Kidney (tissue), 14 donors: Measurements from ENCODE around the gene EIF5A. TPM values are rescaled to one million over a fixed set of nuclear protein-coding genes. Genes with fewer than 3 reads are reported as not detected.

ENCODE experiments used
- DNase-seq, 5 donors: peaks; one replicate each; pipeline ENCODE4 v3.0.0-alpha.2; 2013 to 2020
- FAIRE-seq: peaks from 2 replicates; lab custom pipeline; 2012; peaks lifted over from hg19 to GRCh38; lab: Jason Lieb, UNC
- H3K27ac ChIP-seq, 2 donors: one replicate each; pipeline ENCODE4 v1.7.0; 2013; ENCODE audit warnings: low read depth in 2 of 2, low read length in 2 of 2, inconsistent platforms in 1 of 2
- H3K27me3 ChIP-seq: one replicate; pipeline ENCODE4 v1.7.1; 2013; ENCODE audit warnings: low read length, inconsistent platforms; ENCODE audit not compliant: control insufficient read depth, insufficient read depth
- H3K36me3 ChIP-seq, 3 donors: one replicate each; pipeline versions ENCODE4 v1.7.0 to v1.7.1; 2013; ENCODE audit warnings: low read length in 3 of 3, control low read depth in 1 of 3, inconsistent platforms in 1 of 3; ENCODE audit not compliant: insufficient read depth in 3 of 3, control insufficient read depth in 2 of 3
- H3K4me1 ChIP-seq, 3 donors: one replicate each; pipeline versions ENCODE4 v1.7.0 to v1.7.1; 2013; ENCODE audit warnings: low read length in 3 of 3, inconsistent platforms in 1 of 3, low read depth in 1 of 3; ENCODE audit not compliant: control insufficient read depth in 2 of 3, insufficient read depth in 2 of 3
- H3K4me3 ChIP-seq, 3 donors: one replicate each; pipeline versions ENCODE4 v1.7.0 to v1.8.1; 2013; ENCODE audit warnings: low read length in 3 of 3, control low read depth in 1 of 3, inconsistent platforms in 1 of 3
- H3K9ac ChIP-seq, 3 donors: one replicate each; pipeline versions ENCODE4 v1.7.0 to v1.7.1; 2013; ENCODE audit warnings: low read length in 3 of 3, control low read depth in 1 of 3, inconsistent platforms in 1 of 3
- H3K9me3 ChIP-seq, 3 donors: one replicate each; pipeline versions ENCODE4 v1.7.0 to v1.7.1; 2013; ENCODE audit warnings: low read length in 3 of 3, control low read depth in 1 of 3, inconsistent platforms in 1 of 3; ENCODE audit not compliant: control insufficient read depth in 2 of 3, insufficient read depth in 1 of 3
- intact Hi-C: fragments of 100-400 bp; cut with DNase I; formaldehyde crosslinking; loops from one replicate; pipeline ENCODE4 v1.11.1; 2022
- polyA plus RNA-seq: library from polyadenylated mRNA; stranded (reverse); fragments of 350-450 nt; fragmentation: Illumina TruSeq; extraction: RNeasy Lipid Tissue Mini Kit (QIAGEN cat#74804); gene quantifications from one replicate; pipeline ENCODE4 v1.2.3, GENCODE V29; 2014; ENCODE audit warnings: low read depth, low replicate concordance; ENCODE audit not compliant: insufficient read depth
- total RNA-seq: library from RNA; stranded (reverse); fragmentation: NEBNext Ultra II Directional; extraction: Animal tissue kit (Norgen Biotek cat#: 25700); gene quantifications from one replicate; pipeline ENCODE4 v1.2.1, GENCODE V29; 2021
- TF ChIP-seq, protein P1 (sequence below): IDR thresholded peaks from 3 replicates; pipeline ENCODE4 v1.5.1; 2012; ENCODE audit warnings: mild to moderate bottlenecking, moderate library complexity, borderline replicate concordance; ENCODE audit not compliant: insufficient read depth; ENCODE audit errors: extremely low read depth
- donor health status: control.
- donor health status: control.
- donor health status: control.
- donor health status: control.
- donor health status: control.
- donor health status: DM: yes; HTN: yes; CAD: no.
- donor health status: Normal renal cell carcinoma (clear cell type).

The EIF5A gene
- total and polyA plus RNA-seq, 2 donors from 2014 or later, result 306 to 434 TPM

DNA sequence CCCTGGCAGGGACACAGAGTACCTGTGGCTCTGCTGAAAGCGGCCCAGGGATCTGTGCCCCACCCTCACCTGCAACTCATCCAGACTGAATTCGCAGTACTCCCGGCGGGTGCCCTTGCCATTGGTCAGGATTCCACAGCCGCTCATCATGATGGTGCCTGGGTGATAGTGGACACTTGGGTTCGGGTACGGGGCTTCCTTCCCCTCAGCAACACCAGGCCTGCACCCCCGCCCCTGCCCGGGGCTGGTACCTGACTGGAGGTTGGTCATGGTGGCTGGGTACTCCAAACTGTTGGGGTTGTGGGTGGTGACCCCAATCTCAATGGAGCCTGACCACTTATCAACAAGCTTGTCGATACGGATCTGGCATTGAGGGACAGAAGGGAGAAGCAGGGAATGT is 18.8 kb downstream of the EIF5A start:
- no peak overlapping the region for H3K9ac ChIP-seq
- no peaks in the 10 kb centered on the region for H3K27me3 ChIP-seq
- FAIRE-seq (no peak), DNase-seq (no peak)
- H3K9me3 ChIP-seq, result no peaks in the 10 kb centered on the region
- TF ChIP-seq, protein P1, sequence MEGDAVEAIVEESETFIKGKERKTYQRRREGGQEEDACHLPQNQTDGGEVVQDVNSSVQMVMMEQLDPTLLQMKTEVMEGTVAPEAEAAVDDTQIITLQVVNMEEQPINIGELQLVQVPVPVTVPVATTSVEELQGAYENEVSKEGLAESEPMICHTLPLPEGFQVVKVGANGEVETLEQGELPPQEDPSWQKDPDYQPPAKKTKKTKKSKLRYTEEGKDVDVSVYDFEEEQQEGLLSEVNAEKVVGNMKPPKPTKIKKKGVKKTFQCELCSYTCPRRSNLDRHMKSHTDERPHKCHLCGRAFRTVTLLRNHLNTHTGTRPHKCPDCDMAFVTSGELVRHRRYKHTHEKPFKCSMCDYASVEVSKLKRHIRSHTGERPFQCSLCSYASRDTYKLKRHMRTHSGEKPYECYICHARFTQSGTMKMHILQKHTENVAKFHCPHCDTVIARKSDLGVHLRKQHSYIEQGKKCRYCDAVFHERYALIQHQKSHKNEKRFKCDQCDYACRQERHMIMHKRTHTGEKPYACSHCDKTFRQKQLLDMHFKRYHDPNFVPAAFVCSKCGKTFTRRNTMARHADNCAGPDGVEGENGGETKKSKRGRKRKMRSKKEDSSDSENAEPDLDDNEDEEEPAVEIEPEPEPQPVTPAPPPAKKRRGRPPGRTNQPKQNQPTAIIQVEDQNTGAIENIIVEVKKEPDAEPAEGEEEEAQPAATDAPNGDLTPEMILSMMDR, result no peak
- H3K4me1 ChIP-seq, result peaks cover 0 to 27% (median 7%) of the 10 kb centered on the region in 3 donors
- H3K27ac ChIP-seq, result no peak overlapping the region
- intact Hi-C loops, result no loop called here
- H3K4me3 ChIP-seq, result no peak overlapping the region
- H3K36me3 ChIP-seq, result peaks cover 5 to 30% (median 15%) of the 10 kb centered on the region in 3 donors

- FAIRE-seq (no peak), DNase-seq (no peak)
- H3K36me3 ChIP-seq, result peaks cover 5 to 23% (median 15%) of the 10 kb centered on the region in 3 donors
- TF ChIP-seq, protein P1, result no peak
- H3K9ac ChIP-seq, result no peak overlapping the region
- H3K9me3 ChIP-seq, result no peaks in the 10 kb centered on the region
- H3K27ac ChIP-seq, result no peak overlapping the region
- intact Hi-C loops, result no loop called here
- H3K4me1 ChIP-seq, result peaks cover 0 to 22% (median 7%) of the 10 kb centered on the region in 3 donors
- no peak overlapping the region for H3K4me3 ChIP-seq
- H3K27me3 ChIP-seq, result no peaks in the 10 kb centered on the region
Observed at GRCh38 chr17:7327056-7327455, 19.6 kb downstream of the EIF5A start.

- peak in 1 of 5 donors; percentile 78 for DNase-seq
- TF ChIP-seq, protein P1, result no peak
- FAIRE-seq, result no peak
- intact Hi-C loops, result no loop called here
- Histone ChIP-seq H3K4me1 (peaks cover 0 to 21% (median 7%) of the 10 kb centered on the region in 3 donors), H3K36me3 (peaks cover 5 to 18% (median 15%) of the 10 kb centered on the region in 3 donors), H3K27ac (no peak overlapping the region), H3K4me3 (no peak overlapping the region), H3K27me3 (no peaks in the 10 kb centered on the region), H3K9ac (no peak overlapping the region), H3K9me3 (no peaks in the 10 kb centered on the region)
Observed at GRCh38 chr17:7327501-7327900, 20.1 kb downstream of the EIF5A start.

GRCh38 chr17:7328009-7328408 is 20.6 kb downstream of the EIF5A start:
- peaks cover 2 to 13% (median 12%) of the 10 kb centered on the region in 3 donors for H3K36me3 ChIP-seq
- TF ChIP-seq, protein P1, result no peak
- intact Hi-C loops, result no loop called here
- no peaks in the 10 kb centered on the region for H3K27me3 ChIP-seq
- DNase-seq, result no peak
- no peak overlapping the region for H3K27ac ChIP-seq
- H3K4me3 ChIP-seq, result peak overlapping the region; percentile 77 to 99 (median 98)
- peak overlapping the region in 2 of 3 donors; percentile 9 to 36 for H3K9ac ChIP-seq
- H3K4me1 ChIP-seq, result peaks cover 0 to 17% (median 7%) of the 10 kb centered on the region in 3 donors
- no peak for FAIRE-seq
- H3K9me3 ChIP-seq, result no peaks in the 10 kb centered on the region
